Karpas-422 (cell line): ENCODE results near the gene PRR20D. TPM values are rescaled to one million over a fixed set of nuclear protein-coding genes. Genes with fewer than 3 reads are reported as not detected.
"Not testable (repeated sequence)": the region's sequence is repeated elsewhere in the genome, so short reads cannot be mapped to it uniquely, and the experiment has no call there.

Experiments
- DNase-seq: peaks from one replicate; pipeline ENCODE4 v3.0.0-alpha.2; 2015
- H2AFZ ChIP-seq: fragments of 200-600 bp; sonication (generic); 2 replicates; pipeline ENCODE4 v1.6.1; 2014; ENCODE audit warnings: antibody characterized with exemption, low read length, mixed read lengths
- H3K27ac ChIP-seq: fragments of 200-600 bp; sonication (generic); 2 replicates; pipeline ENCODE4 v1.5.1; 2014; ENCODE audit warnings: mild to moderate bottlenecking, low read length, moderate library complexity
- H3K27me3 ChIP-seq: fragments of 200-600 bp; sonication (generic); 2 replicates; pipeline ENCODE4 v1.6.1; 2014; ENCODE audit warnings: low read length, mixed read lengths
- H3K36me3 ChIP-seq: fragments of 200-600 bp; sonication (generic); 2 replicates; pipeline ENCODE4 v1.6.1; 2014; ENCODE audit warnings: low read length, mixed read lengths; ENCODE audit not compliant: insufficient read depth
- H3K4me1 ChIP-seq: fragments of 200-600 bp; sonication (generic); 2 replicates; pipeline ENCODE4 v1.6.1; 2014; ENCODE audit warnings: mild to moderate bottlenecking, low read length, mixed read lengths
- H3K4me2 ChIP-seq: fragments of 200-600 bp; sonication (generic); 2 replicates; pipeline ENCODE4 v1.6.1; 2014; ENCODE audit warnings: low read length, low read depth, mild to moderate bottlenecking; ENCODE audit not compliant: poor library complexity, severe bottlenecking
- H3K4me3 ChIP-seq: fragments of 200-600 bp; sonication (generic); 2 replicates; pipeline ENCODE4 v1.5.1; 2014; ENCODE audit warnings: mild to moderate bottlenecking, antibody characterized with exemption, low read length, mixed read lengths
- H3K79me2 ChIP-seq: fragments of 200-600 bp; sonication (generic); 2 replicates; pipeline ENCODE4 v1.6.1; 2014; ENCODE audit warnings: mild to moderate bottlenecking, low read length, mixed read lengths
- H3K9ac ChIP-seq: fragments of 200-600 bp; sonication (generic); 2 replicates; pipeline ENCODE4 v1.6.0; 2014; ENCODE audit warnings: low read length
- H3K9me2 ChIP-seq: fragments of 200-600 bp; sonication (generic), shearing (Covaris generic); replicated peaks from 2 replicates; pipeline ENCODE4 v1.6.0; 2014; ENCODE audit warnings: mild to moderate bottlenecking, low read length, moderate library complexity; ENCODE audit not compliant: insufficient read depth
- H3K9me3 ChIP-seq: fragments of 300-700, 200-600 bp; sonication (generic); 2 replicates; pipeline ENCODE4 v1.6.1; 2014; ENCODE audit warnings: low read length, mixed read lengths
- H4K20me1 ChIP-seq: fragments of 200-600 bp; sonication (generic); 2 replicates; pipeline ENCODE4 v1.6.1; 2014; ENCODE audit warnings: mild to moderate bottlenecking, antibody characterized with exemption, low read length, low read depth; ENCODE audit not compliant: insufficient read depth
- total RNA-seq: library from RNA; depleted of rRNA; stranded (reverse); fragments of >200 nt; shearing (Covaris generic); gene quantifications from 2 replicates; pipeline ENCODE4 v1.2.3, GENCODE V29; 2014; ENCODE audit warnings: low replicate concordance

PRR20D gene
- total RNA-seq, 1 experiment from 2014 or later = not detected

- H3K4me3 ChIP-seq, H3K79me2 ChIP-seq, H3K27ac ChIP-seq, DNase-seq, H3K4me1 ChIP-seq, H3K4me2 ChIP-seq, H4K20me1 ChIP-seq, H3K36me3 ChIP-seq, H3K27me3 ChIP-seq, H3K9me3 ChIP-seq, H3K9me2 ChIP-seq, H3K9ac ChIP-seq, H2AFZ ChIP-seq: not testable (repeated sequence)
These were observed 20.0 kb upstream of the PRR20D start, which contains the start of gene PRR20A for GRCh38 chr13:57140235-57140968. PRR20A (plus strand) TSS chr13:57140918; CDS start chr13:57141305, 387 bp downstream.

- not testable (repeated sequence) for H3K9ac ChIP-seq, H3K9me2 ChIP-seq, H3K4me3 ChIP-seq, H4K20me1 ChIP-seq, H3K9me3 ChIP-seq, H3K36me3 ChIP-seq, H3K27ac ChIP-seq, H2AFZ ChIP-seq, DNase-seq, H3K4me2 ChIP-seq, H3K27me3 ChIP-seq, H3K79me2 ChIP-seq, H3K4me1 ChIP-seq
These were observed 13.2 kb upstream of the PRR20D start, which contains the start of gene PRR20B for GRCh38 chr13:57147188-57147587. PRR20B (plus strand) TSS chr13:57147488; CDS start chr13:57147875, 387 bp downstream.

GRCh38 chr13:57148106-57148505, 12.3 kb upstream of the PRR20D start:
- not testable (repeated sequence) for H3K9me3 ChIP-seq, H3K4me2 ChIP-seq, DNase-seq, H3K79me2 ChIP-seq, H3K9me2 ChIP-seq, H3K27me3 ChIP-seq, H3K36me3 ChIP-seq, H3K4me1 ChIP-seq, H3K27ac ChIP-seq, H4K20me1 ChIP-seq, H3K9ac ChIP-seq, H3K4me3 ChIP-seq, H2AFZ ChIP-seq

- H3K27me3 ChIP-seq, H3K9me2 ChIP-seq, H3K79me2 ChIP-seq, H3K4me2 ChIP-seq, H2AFZ ChIP-seq, H3K27ac ChIP-seq, H4K20me1 ChIP-seq, H3K9ac ChIP-seq, H3K9me3 ChIP-seq, H3K4me1 ChIP-seq, H3K4me3 ChIP-seq, DNase-seq, H3K36me3 ChIP-seq: not testable (repeated sequence)
These were observed 6.7 kb upstream of the PRR20D start, which contains the start of gene PRR20C for GRCh38 chr13:57153761-57154160. PRR20C (plus strand) TSS chr13:57154061; CDS start chr13:57154448, 387 bp downstream.

- not testable (repeated sequence) for H3K4me3 ChIP-seq, H3K4me1 ChIP-seq, H3K27me3 ChIP-seq, H3K9ac ChIP-seq, H2AFZ ChIP-seq, H3K79me2 ChIP-seq, H3K9me2 ChIP-seq, H4K20me1 ChIP-seq, H3K9me3 ChIP-seq, H3K4me2 ChIP-seq, H3K27ac ChIP-seq, DNase-seq, H3K36me3 ChIP-seq
These were observed 6.5 kb downstream of the PRR20D start, which contains the start of gene PRR20E for GRCh38 chr13:57166897-57167296. PRR20E (plus strand) TSS chr13:57167197; CDS start chr13:57167584, 387 bp downstream.

- H3K4me1 ChIP-seq = no peaks in the 10 kb centered on the region
- H4K20me1 ChIP-seq = no peaks in the 10 kb centered on the region
- no peak for DNase-seq
- no peak overlapping the region for H3K27ac ChIP-seq
- H3K9me3 ChIP-seq = no peaks in the 10 kb centered on the region
- H3K36me3 ChIP-seq = no peaks in the 10 kb centered on the region
- H3K9ac ChIP-seq = no peak overlapping the region
- no peaks in the 10 kb centered on the region for H3K79me2 ChIP-seq
- H3K9me2 ChIP-seq = no peaks in the 10 kb centered on the region
- H3K4me2 ChIP-seq = no peak overlapping the region
- H2AFZ ChIP-seq = no peak overlapping the region
- H3K27me3 ChIP-seq = no peaks in the 10 kb centered on the region
- H3K4me3 ChIP-seq = no peak overlapping the region
These were observed 31.2 kb downstream of the PRR20D start for GRCh38 chr13:57191667-57192066.

- Histone ChIP-seq H3K9ac (no peak overlapping the region), H3K27me3 (no peaks in the 10 kb centered on the region), H3K9me2 (no peaks in the 10 kb centered on the region), H3K9me3 (peaks cover 9% of the 10 kb centered on the region), H3K27ac (no peak overlapping the region), H3K4me1 (no peaks in the 10 kb centered on the region), H3K4me2 (no peak overlapping the region), H2AFZ (no peak overlapping the region), H3K79me2 (no peaks in the 10 kb centered on the region), H3K4me3 (no peak overlapping the region), H3K36me3 (no peaks in the 10 kb centered on the region), H4K20me1 (no peaks in the 10 kb centered on the region)
- no peak for DNase-seq
These were observed 52.6 kb downstream of the PRR20D start for GRCh38 chr13:57212989-57213388.
